MCF 10A (cell line): ENCODE data around the gene SAA4. TPM values are rescaled to one million over a fixed set of nuclear protein-coding genes. Genes with fewer than 3 reads are reported as not detected.

ENCODE experiments used
- BruUV-seq: library from RNA; stranded (reverse); fragments of 400-500 nt; replicated peaks from 2 replicates; lab custom pipeline; 2021; lab: Mats Ljungman, UMichigan
- CTCF ChIA-PET: fragments of 300-600 bp; sonication (Branson Sonifier 250); formaldehyde crosslinking; extraction: SDS; loops from one replicate; lab custom pipeline; 2021; ENCODE audit warnings: antibody characterized with exemption, inconsistent platforms; lab: Yijun Ruan, JAX
- POLR2A ChIA-PET: fragments of 300-600, 350-650 bp; sonication (Branson Sonifier 250); formaldehyde crosslinking; extraction: SDS; loops from one replicate; lab custom pipeline; 2020; ENCODE audit warnings: antibody characterized with exemption, inconsistent platforms; lab: Yijun Ruan, JAX
- DNase-seq: peaks from one replicate; pipeline ENCODE4 v3.0.0-alpha.2; 2018; ENCODE audit not compliant: unreplicated experiment
- H3K27ac Mint-ChIP-seq: one replicate; pipeline ENCODE4 v1.8.0; 2022; ENCODE audit warnings: mild to moderate bottlenecking, low read depth, mixed read lengths; ENCODE audit not compliant: unreplicated experiment
- H3K27me3 Mint-ChIP-seq: one replicate; pipeline ENCODE4 v1.8.0; 2022; ENCODE audit warnings: mixed read lengths; ENCODE audit not compliant: insufficient read depth, unreplicated experiment
- H3K36me3 Mint-ChIP-seq: one replicate; pipeline ENCODE4 v1.8.0; 2022; ENCODE audit warnings: mild to moderate bottlenecking, moderate library complexity, mixed read lengths; ENCODE audit not compliant: insufficient read depth, unreplicated experiment
- H3K4me1 Mint-ChIP-seq: one replicate; pipeline ENCODE4 v1.8.0; 2022; ENCODE audit warnings: mixed read lengths; ENCODE audit not compliant: insufficient read depth, unreplicated experiment
- H3K4me3 Mint-ChIP-seq: one replicate; pipeline ENCODE4 v1.8.0; 2022; ENCODE audit warnings: mild to moderate bottlenecking, moderate library complexity, mixed read lengths; ENCODE audit not compliant: unreplicated experiment
- H3K9me3 Mint-ChIP-seq: one replicate; pipeline ENCODE4 v1.8.0; 2022; ENCODE audit warnings: mixed read lengths; ENCODE audit not compliant: unreplicated experiment
- intact Hi-C: fragments of 100-400 bp; cut with micrococcal nuclease; formaldehyde crosslinking; loops from 2 replicates; pipeline ENCODE4 v1.14.1; 2022
- total RNA-seq: library from RNA; stranded (reverse); gene quantifications from 2 replicates; pipeline ENCODE4 v1.2.3, GENCODE V29; 2022
- TF ChIP-seq, protein P1 (sequence below): fragments of 200-600 bp; IDR thresholded peaks from one replicate; pipeline ENCODE4 v1.8.0; 2022; ENCODE audit warnings: antibody characterized with exemption, mild to moderate bottlenecking; ENCODE audit not compliant: unreplicated experiment

The SAA4 gene
- total RNA-seq, 1 experiment from 2014 or later = not detected

GRCh38 chr11:18221274-18221876 is 15.2 kb downstream of the SAA4 start:
- POLR2A ChIA-PET = no interaction called here
- no peaks in the 10 kb centered on the region for H3K4me1 Mint-ChIP-seq
- no peak overlapping the region for H3K4me3 Mint-ChIP-seq
- peaks cover 45% of the 10 kb centered on the region for H3K27me3 Mint-ChIP-seq
- no peaks in the 10 kb centered on the region for H3K36me3 Mint-ChIP-seq
- intact Hi-C loops = no loop called here
- CTCF ChIA-PET = interaction anchor here (0.6 kb wide), 1 partner anchor 23 kb away, joined by 3 read pairs; no protein-coding TSS in a partner anchor
- H3K27ac Mint-ChIP-seq = no peak overlapping the region
- BruUV-seq = no TSS peak
- no peaks in the 10 kb centered on the region for H3K9me3 Mint-ChIP-seq
- TF ChIP-seq, protein P1, sequence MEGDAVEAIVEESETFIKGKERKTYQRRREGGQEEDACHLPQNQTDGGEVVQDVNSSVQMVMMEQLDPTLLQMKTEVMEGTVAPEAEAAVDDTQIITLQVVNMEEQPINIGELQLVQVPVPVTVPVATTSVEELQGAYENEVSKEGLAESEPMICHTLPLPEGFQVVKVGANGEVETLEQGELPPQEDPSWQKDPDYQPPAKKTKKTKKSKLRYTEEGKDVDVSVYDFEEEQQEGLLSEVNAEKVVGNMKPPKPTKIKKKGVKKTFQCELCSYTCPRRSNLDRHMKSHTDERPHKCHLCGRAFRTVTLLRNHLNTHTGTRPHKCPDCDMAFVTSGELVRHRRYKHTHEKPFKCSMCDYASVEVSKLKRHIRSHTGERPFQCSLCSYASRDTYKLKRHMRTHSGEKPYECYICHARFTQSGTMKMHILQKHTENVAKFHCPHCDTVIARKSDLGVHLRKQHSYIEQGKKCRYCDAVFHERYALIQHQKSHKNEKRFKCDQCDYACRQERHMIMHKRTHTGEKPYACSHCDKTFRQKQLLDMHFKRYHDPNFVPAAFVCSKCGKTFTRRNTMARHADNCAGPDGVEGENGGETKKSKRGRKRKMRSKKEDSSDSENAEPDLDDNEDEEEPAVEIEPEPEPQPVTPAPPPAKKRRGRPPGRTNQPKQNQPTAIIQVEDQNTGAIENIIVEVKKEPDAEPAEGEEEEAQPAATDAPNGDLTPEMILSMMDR = no peak
- no peak for DNase-seq

- no peak for DNase-seq
- Mint-ChIP-seq H3K9me3 (no peaks in the 10 kb centered on the region), H3K4me3 (no peak overlapping the region), H3K36me3 (no peaks in the 10 kb centered on the region), H3K4me1 (no peaks in the 10 kb centered on the region), H3K27me3 (no peaks in the 10 kb centered on the region), H3K27ac (no peak overlapping the region)
- BruUV-seq = no TSS peak
- ChIA-PET POLR2A (no interaction called here), CTCF (no interaction called here)
- intact Hi-C loops = loop anchor here (5.0 kb wide), 1 partner anchor 92 kb away; no protein-coding TSS in a partner anchor
- TF ChIP-seq, protein P1 = no peak
Measured at GRCh38 chr11:18209058-18209457, 27.5 kb downstream of the SAA4 start.

DNA sequence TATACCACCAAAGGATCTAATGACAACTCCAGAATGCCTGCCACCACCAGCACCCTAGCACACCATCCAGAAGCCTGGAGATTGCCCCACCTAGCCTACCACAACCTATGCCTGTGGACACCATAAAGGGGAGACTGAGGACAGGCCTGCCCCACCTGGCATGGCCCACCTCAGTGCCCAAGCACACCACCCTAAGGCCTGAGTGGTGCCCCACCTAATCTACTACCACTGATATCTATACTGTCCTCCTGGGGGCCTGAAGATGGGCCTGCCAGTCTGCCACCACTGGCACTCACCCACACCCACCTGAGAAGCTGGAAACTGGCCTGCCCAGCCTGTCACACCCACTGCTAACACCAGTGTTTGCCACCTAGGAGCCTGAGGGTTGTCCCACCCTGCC is 31.8 kb downstream of the SAA4 start:
- BruUV-seq = no TSS peak
- intact Hi-C loops = loop anchor here (5.0 kb wide), 1 partner anchor 87 kb away; no protein-coding TSS in a partner anchor
- TF ChIP-seq, protein P1 = no peak

GRCh38 chr11:18204220-18204619 is 32.4 kb downstream of the SAA4 start:
- no peak overlapping the region for H3K4me3 Mint-ChIP-seq
- CTCF ChIA-PET = no interaction called here
- BruUV-seq = no TSS peak
- H3K36me3 Mint-ChIP-seq = no peaks in the 10 kb centered on the region
- DNase-seq = no peak
- TF ChIP-seq, protein P1 = no peak
- no peaks in the 10 kb centered on the region for H3K9me3 Mint-ChIP-seq
- POLR2A ChIA-PET = no interaction called here
- intact Hi-C loops = no loop called here
- no peaks in the 10 kb centered on the region for H3K4me1 Mint-ChIP-seq
- no peaks in the 10 kb centered on the region for H3K27me3 Mint-ChIP-seq
- no peak overlapping the region for H3K27ac Mint-ChIP-seq

More for the DNA sequence above, 31.8 kb downstream of the SAA4 start:
- H3K27ac Mint-ChIP-seq = no peak overlapping the region
- H3K27me3 Mint-ChIP-seq = no peaks in the 10 kb centered on the region
- ChIA-PET CTCF (no interaction called here), POLR2A (no interaction called here)
- no peaks in the 10 kb centered on the region for H3K4me1 Mint-ChIP-seq
- H3K9me3 Mint-ChIP-seq = no peaks in the 10 kb centered on the region
- no peak for DNase-seq
- no peaks in the 10 kb centered on the region for H3K36me3 Mint-ChIP-seq
- no peak overlapping the region for H3K4me3 Mint-ChIP-seq
